B cell (primary cell): ENCODE data around the gene MSI1. TPM values are rescaled to one million over a fixed set of nuclear protein-coding genes. Genes with fewer than 3 reads are reported as not detected.

Experiments used
- ATAC-seq: fragments of 200-7000 bp; cut with Tn5 transposase; one replicate; pipeline ENCODE4 v1.10.0; 2021; ENCODE audit warnings: low read depth, mild to moderate bottlenecking, moderate number of reproducible peaks, moderate library complexity
- CTCF ChIA-PET: fragments of 350-600 bp; sonication (Branson Sonifier 250); formaldehyde crosslinking; loops from one replicate; lab custom pipeline; 2021; ENCODE audit warnings: antibody characterized with exemption, inconsistent platforms; lab: Charles Lee
- POLR2A ChIA-PET: fragments of 350-600 bp; sonication (Branson Sonifier 250); formaldehyde crosslinking; loops from one replicate; lab custom pipeline; 2021; ENCODE audit warnings: antibody characterized with exemption; lab: Charles Lee
- DNase-seq: peaks from one replicate; pipeline ENCODE4 v3.0.0; 2013
- H2AFZ ChIP-seq: 2 replicates; pipeline ENCODE4 v1.6.1; 2012; ENCODE audit warnings: mild to moderate bottlenecking, low read depth, low read length; ENCODE audit not compliant: insufficient read depth, poor library complexity, severe bottlenecking
- H3K27ac ChIP-seq, 2 donors: 1 replicate in 1 of 2; 2 replicates in 1 of 2; pipeline ENCODE4 v1.5.1; 2012 to 2013; ENCODE audit warnings: low read length in 2 of 2, mild to moderate bottlenecking in 2 of 2, moderate library complexity in 1 of 2
- H3K27me3 ChIP-seq, 4 experiments: fragments of 200-600 bp in 1 of 4; sonication (generic) in 1 of 4; replicated peaks in 1 of 4; 1 replicate in 2 of 4; 2 replicates in 2 of 4; pipeline versions ENCODE4 v1.6.1 to v1.7.0; 2013 to 2016; ENCODE audit warnings: low read length in 3 of 4, mild to moderate bottlenecking in 2 of 4, mixed read lengths in 1 of 4, moderate library complexity in 1 of 4; ENCODE audit not compliant: insufficient read depth in 4 of 4, control insufficient read depth in 3 of 4; ENCODE audit errors: control extremely low read depth in 1 of 4
- H3K36me3 ChIP-seq, 2 experiments: replicated peaks in 1 of 2; 1 replicate in 1 of 2; 2 replicates in 1 of 2; pipeline versions ENCODE4 v1.6.1 to v1.7.1; 2013; ENCODE audit warnings: low read length in 1 of 2; ENCODE audit not compliant: insufficient read depth in 2 of 2, control insufficient read depth in 1 of 2; ENCODE audit errors: control extremely low read depth in 1 of 2, extremely low read depth in 1 of 2
- H3K4me1 ChIP-seq, 2 donors: fragments of 200-600 bp in 1 of 2; sonication (generic) in 1 of 2; 1 replicate in 1 of 2; 2 replicates in 1 of 2; pipeline versions ENCODE4 v1.5.1 to v1.6.1; 2013 to 2017; ENCODE audit warnings: low read length in 2 of 2; ENCODE audit not compliant: control insufficient read depth in 2 of 2, insufficient read depth in 2 of 2
- H3K4me2 ChIP-seq: replicated peaks from 2 replicates; pipeline ENCODE3; 2012; ENCODE audit warnings: mild to moderate bottlenecking, low read depth, low read length; ENCODE audit not compliant: poor library complexity, severe bottlenecking
- H3K4me3 ChIP-seq, 5 experiments: fragments of 200-600 bp in 1 of 5; sonication (generic) in 1 of 5; 1 replicate in 3 of 5; 2 replicates in 2 of 5; pipeline versions ENCODE4 v1.5.1 to v1.7.0; 2011 to 2016; ENCODE audit warnings: low read length in 4 of 5, mild to moderate bottlenecking in 4 of 5, low read depth in 2 of 5, control low read depth in 1 of 5, moderate library complexity in 1 of 5; ENCODE audit not compliant: insufficient read depth in 1 of 5; ENCODE audit errors: control extremely low read depth in 1 of 5, extremely low read depth in 1 of 5
- H3K79me2 ChIP-seq: fragments of 200-600 bp; sonication (generic); one replicate; pipeline ENCODE4 v1.6.0; 2016; ENCODE audit warnings: low read length; ENCODE audit not compliant: control insufficient read depth, insufficient read depth
- H3K9ac ChIP-seq: fragments of 200-600 bp; sonication (generic); 2 replicates; pipeline ENCODE4 v1.6.1; 2017; ENCODE audit warnings: mild to moderate bottlenecking, low read length, moderate library complexity
- H3K9me3 ChIP-seq, 3 donors: one replicate each; pipeline versions ENCODE4 v1.6.1 to v1.7.1; 2013; ENCODE audit warnings: low read length in 2 of 3; ENCODE audit not compliant: control insufficient read depth in 2 of 3, insufficient read depth in 1 of 3; ENCODE audit errors: control extremely low read depth in 1 of 3
- H4K20me1 ChIP-seq: 2 replicates; pipeline ENCODE4 v1.6.0; 2012; ENCODE audit warnings: mild to moderate bottlenecking, low read length; ENCODE audit not compliant: insufficient read depth, control insufficient read depth, poor library complexity, severe bottlenecking
- H3K27ac Mint-ChIP-seq: one replicate; pipeline ENCODE4 v1.8.0; 2021; ENCODE audit warnings: mixed read lengths
- H3K27me3 Mint-ChIP-seq: one replicate; pipeline ENCODE4 v1.8.0; 2021; ENCODE audit warnings: mixed read lengths
- H3K4me1 Mint-ChIP-seq: one replicate; pipeline ENCODE4 v1.8.0; 2021; ENCODE audit warnings: mixed read lengths
- H3K4me3 Mint-ChIP-seq: one replicate; pipeline ENCODE4 v1.8.0; 2021; ENCODE audit warnings: mixed read lengths
- H3K9me3 Mint-ChIP-seq: one replicate; pipeline ENCODE4 v1.8.0; 2022; ENCODE audit warnings: mixed read lengths; ENCODE audit not compliant: insufficient read depth
- EZH2 ChIP-seq: IDR thresholded peaks from 2 replicates; pipeline ENCODE4 v1.6.1; 2012; ENCODE audit warnings: borderline replicate concordance, low read depth, mild to moderate bottlenecking, moderate library complexity, low read length; ENCODE audit not compliant: insufficient read depth, poor library complexity, severe bottlenecking
- WGBS: methylation state at CpG from one replicate; pipeline ENCODE4 v1.1.5; 2013; ENCODE audit warnings: missing lambda C conversion rate; ENCODE audit not compliant: insufficient coverage; 5-methylcytosine and 5-hydroxymethylcytosine counted together
- intact Hi-C: fragments of 100-400 bp; cut with micrococcal nuclease; formaldehyde crosslinking; loops from one replicate; pipeline ENCODE4 v1.10.0; 2022
- polyA plus RNA-seq: library from polyadenylated mRNA; depleted of rRNA; stranded (reverse); fragments of >200 nt; gene quantifications from 2 replicates; pipeline ENCODE4 v1.2.3, GENCODE V29; 2012
- total RNA-seq, 2 donors: library from RNA; stranded (reverse); fragments of 120-200 nt in 1 of 2; gene quantifications; 1 replicate in 1 of 2; 2 replicates in 1 of 2; pipeline versions ENCODE4 v1.2.3 to v1.2.4, GENCODE V29; 2013 to 2022
- TF ChIP-seq, protein P1 (sequence below): fragments of 200-600 bp; IDR thresholded peaks from one replicate; pipeline ENCODE4 v1.8.0; 2022; ENCODE audit warnings: antibody characterized with exemption, mild to moderate bottlenecking

MSI1 gene
- total and polyA plus RNA-seq, 2 donors (not counting 1 experiment from before 2014, with no cell fraction given) = not detected

DNA sequence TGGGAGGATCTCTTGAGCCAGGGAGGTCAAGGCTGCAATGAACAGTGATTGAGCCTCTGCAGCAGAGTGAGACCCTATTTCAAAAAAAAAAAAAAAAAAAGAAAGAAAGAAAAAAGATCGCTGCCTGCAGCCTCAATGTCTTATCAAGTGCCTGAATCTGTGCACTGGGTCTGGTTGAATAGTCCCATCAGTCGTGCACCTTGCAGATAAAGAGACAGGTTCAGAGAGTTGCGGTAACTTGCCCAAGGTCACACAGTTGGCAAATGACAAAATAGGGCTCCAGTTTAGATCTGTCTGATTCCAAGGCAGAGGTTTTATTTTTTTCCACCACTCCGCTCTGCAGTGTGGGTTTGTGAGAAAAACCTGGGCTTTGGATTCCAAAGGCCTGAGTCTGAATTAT, 40.7 kb downstream of the MSI1 start:
- Mint-ChIP-seq H3K27me3 (peaks cover 19% of the 10 kb centered on the region), H3K4me3 (no peak overlapping the region), H3K4me1 (peaks cover 7% of the 10 kb centered on the region), H3K9me3 (no peaks in the 10 kb centered on the region), H3K27ac (no peak overlapping the region)
- no peaks in the 10 kb centered on the region for H3K9me3 ChIP-seq
- H3K4me2 ChIP-seq = no peak overlapping the region
- WGBS = 76% methylated on average over 4 of the region's 4 CpGs
- H3K4me3 ChIP-seq = no peak overlapping the region
- ChIA-PET CTCF (no interaction called here), POLR2A (interaction anchor here (0.7 kb wide), 1 partner anchor 373 kb away, joined by 3 read pairs; no protein-coding TSS in a partner anchor)
- H4K20me1 ChIP-seq = no peaks in the 10 kb centered on the region
- no peak overlapping the region for H2AFZ ChIP-seq
- H3K27ac ChIP-seq = no peak overlapping the region
- TF ChIP-seq, protein P1, sequence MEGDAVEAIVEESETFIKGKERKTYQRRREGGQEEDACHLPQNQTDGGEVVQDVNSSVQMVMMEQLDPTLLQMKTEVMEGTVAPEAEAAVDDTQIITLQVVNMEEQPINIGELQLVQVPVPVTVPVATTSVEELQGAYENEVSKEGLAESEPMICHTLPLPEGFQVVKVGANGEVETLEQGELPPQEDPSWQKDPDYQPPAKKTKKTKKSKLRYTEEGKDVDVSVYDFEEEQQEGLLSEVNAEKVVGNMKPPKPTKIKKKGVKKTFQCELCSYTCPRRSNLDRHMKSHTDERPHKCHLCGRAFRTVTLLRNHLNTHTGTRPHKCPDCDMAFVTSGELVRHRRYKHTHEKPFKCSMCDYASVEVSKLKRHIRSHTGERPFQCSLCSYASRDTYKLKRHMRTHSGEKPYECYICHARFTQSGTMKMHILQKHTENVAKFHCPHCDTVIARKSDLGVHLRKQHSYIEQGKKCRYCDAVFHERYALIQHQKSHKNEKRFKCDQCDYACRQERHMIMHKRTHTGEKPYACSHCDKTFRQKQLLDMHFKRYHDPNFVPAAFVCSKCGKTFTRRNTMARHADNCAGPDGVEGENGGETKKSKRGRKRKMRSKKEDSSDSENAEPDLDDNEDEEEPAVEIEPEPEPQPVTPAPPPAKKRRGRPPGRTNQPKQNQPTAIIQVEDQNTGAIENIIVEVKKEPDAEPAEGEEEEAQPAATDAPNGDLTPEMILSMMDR = no peak
- no peak for TF ChIP-seq EZH2
- ATAC-seq = no peak
- H3K27me3 ChIP-seq = peaks cover 0 to 10% (median 2%) of the 10 kb centered on the region in 4 experiments
- intact Hi-C loops = loop anchor here (5.0 kb wide), 1 partner anchor 319 kb away; no protein-coding TSS in a partner anchor
- no peak for DNase-seq
- peaks cover 0 to 9% of the 10 kb centered on the region in 2 donors for H3K4me1 ChIP-seq
- no peak overlapping the region for H3K9ac ChIP-seq
- no peaks in the 10 kb centered on the region for H3K36me3 ChIP-seq
- no peaks in the 10 kb centered on the region for H3K79me2 ChIP-seq

DNA sequence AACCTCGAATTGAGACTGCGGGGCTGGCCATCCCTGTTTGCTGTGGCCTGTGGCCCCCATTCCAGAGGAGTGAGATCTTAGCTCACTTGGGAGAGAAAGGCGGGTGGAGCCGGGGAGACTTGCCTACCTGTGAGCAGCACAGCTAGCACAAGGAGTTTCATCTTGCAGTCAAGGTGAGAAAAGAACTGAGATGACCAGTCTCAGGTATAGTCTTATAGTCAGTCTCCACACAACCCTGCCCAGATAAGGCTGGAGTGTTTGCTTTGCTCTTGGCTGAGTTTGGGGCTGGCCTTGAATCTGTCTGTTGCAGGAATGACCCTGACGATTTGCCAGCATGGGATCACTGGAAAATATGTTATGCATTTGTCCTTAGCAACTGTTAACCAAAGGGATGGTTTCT, 41.4 kb downstream of the MSI1 start, which contains the start of gene PLA2G1B:
Gene PLA2G1B (minus strand): TSS at position 187 of the 400 bp plus-strand sequence. CDS start 26 bp downstream, at position 161.
- H3K9me3 Mint-ChIP-seq = no peaks in the 10 kb centered on the region
- Histone ChIP-seq H3K4me1 (peaks cover 0 to 9% of the 10 kb centered on the region in 2 donors), H3K9me3 (no peaks in the 10 kb centered on the region), H3K27me3 (peaks cover 0 to 10% (median 2%) of the 10 kb centered on the region in 4 experiments), H3K4me2 (no peak within 1 kb of the TSS), H3K9ac (no peak within 1 kb of the TSS), H2AFZ (no peak within 1 kb of the TSS), H3K79me2 (no peaks in the 10 kb centered on the region), H3K4me3 (no peak within 1 kb of the TSS), H3K27ac (no peak within 1 kb of the TSS), H3K36me3 (no peaks in the 10 kb centered on the region), H4K20me1 (no peaks in the 10 kb centered on the region)
- ATAC-seq (no peak), DNase-seq (no peak)
- intact Hi-C loops = loop anchor here (5.0 kb wide), 1 partner anchor 320 kb away; no protein-coding TSS in a partner anchor
- peaks cover 17% of the 10 kb centered on the region for H3K27me3 Mint-ChIP-seq
- H3K4me1 Mint-ChIP-seq = peaks cover 7% of the 10 kb centered on the region
- TF ChIP-seq, protein P1 = no peak
- 97% methylated on average over 4 of the region's 5 CpGs for WGBS
- no peak within 1 kb of the TSS for H3K27ac Mint-ChIP-seq
- no peak within 1 kb of the TSS for H3K4me3 Mint-ChIP-seq
- ChIA-PET CTCF (interaction anchor here (1.7 kb wide), 1 partner anchor 25 kb away, joined by 5 read pairs; the partner anchor contains the start of gene SIRT4), POLR2A (interaction anchor here (0.7 kb wide), 1 partner anchor 374 kb away, joined by 3 read pairs; no protein-coding TSS in a partner anchor)
